H1 (cell line): Measurements from ENCODE around the gene CHST9. TPM values are rescaled to one million over a fixed set of nuclear protein-coding genes. Genes with fewer than 3 reads are reported as not detected.

Experiments
- CTCF ChIA-PET: fragments of 300-600 bp; sonication (Branson Sonifier 250); formaldehyde crosslinking; loops from one replicate; lab custom pipeline; 2021; ENCODE audit not compliant: partially characterized antibody; lab: Charles Lee
- POLR2A ChIA-PET: fragments of 300-600 bp; sonication (Branson Sonifier 250); formaldehyde crosslinking; loops from one replicate; lab custom pipeline; 2021; ENCODE audit warnings: inconsistent platforms; ENCODE audit not compliant: partially characterized antibody; lab: Charles Lee
- DNase-seq, 2 experiments: peaks; one replicate each; pipeline versions ENCODE4 v3.0.0 to v3.0.0-alpha.2; 2010 to 2022; ENCODE audit warnings: low spot score in 2 of 2, low read depth in 1 of 2, mixed read lengths in 1 of 2
- FAIRE-seq: peaks from 2 replicates; lab custom pipeline; 2011; peaks lifted over from hg19 to GRCh38; lab: Jason Lieb, UNC
- H2AFZ ChIP-seq: 2 replicates; pipeline ENCODE4 v1.8.1; 2012; ENCODE audit warnings: low read length, inconsistent platforms
- H2AK5ac ChIP-seq: 2 replicates; pipeline ENCODE4 v1.6.1; 2013; ENCODE audit warnings: low read depth, low read length
- H2BK120ac ChIP-seq: replicated peaks from 2 replicates; pipeline ENCODE3; 2013; ENCODE audit warnings: low read depth, low read length, inconsistent platforms
- H2BK12ac ChIP-seq: 2 replicates; pipeline ENCODE4 v1.6.1; 2013; ENCODE audit warnings: low read depth, low read length
- H2BK15ac ChIP-seq: 2 replicates; pipeline ENCODE4 v1.6.1; 2013; ENCODE audit warnings: low read length
- H2BK20ac ChIP-seq: 2 replicates; pipeline ENCODE4 v1.6.1; 2013; ENCODE audit warnings: low read length
- H2BK5ac ChIP-seq: 2 replicates; pipeline ENCODE4 v1.6.1; 2013; ENCODE audit warnings: low read depth, low read length
- H3K14ac ChIP-seq: 2 replicates; pipeline ENCODE4 v1.6.1; 2013; ENCODE audit warnings: inconsistent platforms; ENCODE audit not compliant: insufficient read length
- H3K18ac ChIP-seq: 2 replicates; pipeline ENCODE4 v1.6.1; 2013; ENCODE audit warnings: low read length; ENCODE audit errors: extremely low read depth
- H3K23ac ChIP-seq: 2 replicates; pipeline ENCODE4 v1.6.1; 2013; ENCODE audit warnings: inconsistent platforms; ENCODE audit not compliant: insufficient read length
- H3K23me2 ChIP-seq: 2 replicates; pipeline ENCODE4 v1.6.1; 2013; ENCODE audit warnings: low read depth, low read length
- H3K27ac ChIP-seq: 2 replicates; pipeline ENCODE4 v1.6.1; 2011; ENCODE audit warnings: low read depth, low read length, inconsistent platforms
- H3K27me3 ChIP-seq, 4 experiments: replicated peaks in 1 of 4; 1 replicate in 1 of 4; 2 replicates in 3 of 4; pipeline versions ENCODE4 v1.6.1 to v1.8.1; 2011 to 2013; ENCODE audit warnings: low read length in 3 of 4, mild to moderate bottlenecking in 3 of 4, inconsistent platforms in 2 of 4, mixed read lengths in 2 of 4, moderate library complexity in 1 of 4; ENCODE audit not compliant: control insufficient read depth in 3 of 4, insufficient read depth in 3 of 4; ENCODE audit errors: extremely low read depth in 1 of 4
- H3K36me3 ChIP-seq, 4 experiments: 2 replicates each; pipeline versions ENCODE4 v1.6.1 to v1.8.1; 2011 to 2013; ENCODE audit warnings: mild to moderate bottlenecking in 4 of 4, low read length in 3 of 4, moderate library complexity in 2 of 4, control low read depth in 1 of 4, inconsistent platforms in 1 of 4; ENCODE audit not compliant: insufficient read depth in 4 of 4, control insufficient read depth in 2 of 4
- H3K4ac ChIP-seq: replicated peaks from 2 replicates; pipeline ENCODE3; 2013; ENCODE audit warnings: low read length, low read depth, mixed read lengths, inconsistent platforms; ENCODE audit not compliant: insufficient read length
- H3K4me1 ChIP-seq, 4 experiments: replicated peaks in 1 of 4; 1 replicate in 1 of 4; 2 replicates in 3 of 4; pipeline versions ENCODE4 v1.6.1 to v1.8.1; 2011 to 2013; ENCODE audit warnings: low read length in 3 of 4, inconsistent platforms in 2 of 4, mixed read lengths in 1 of 4; ENCODE audit not compliant: insufficient read depth in 4 of 4, control insufficient read depth in 3 of 4
- H3K4me2 ChIP-seq, 2 experiments: 2 replicates each; pipeline versions ENCODE4 v1.6.1 to v1.8.1; 2011 to 2013; ENCODE audit warnings: low read depth in 2 of 2, low read length in 2 of 2, control low read depth in 1 of 2, inconsistent platforms in 1 of 2, mild to moderate bottlenecking in 1 of 2; ENCODE audit not compliant: insufficient read depth in 1 of 2
- H3K4me3 ChIP-seq, 4 experiments: fragments of 200-600, 300-600 bp in 1 of 4; sonication (generic), shearing (Covaris generic), sonication (Bioruptor Twin) in 1 of 4; 2 replicates each; pipeline versions ENCODE4 v1.5.1 to v1.8.1; 2011 to 2016; ENCODE audit warnings: low read length in 4 of 4, low read depth in 3 of 4, control low read depth in 2 of 4, inconsistent platforms in 2 of 4, mild to moderate bottlenecking in 2 of 4, mixed read lengths in 1 of 4, moderate library complexity in 1 of 4; ENCODE audit not compliant: insufficient read depth in 2 of 4; ENCODE audit errors: extremely low read depth in 1 of 4
- H3K56ac ChIP-seq: replicated peaks from 2 replicates; pipeline ENCODE3; 2013; ENCODE audit warnings: low read depth, mild to moderate bottlenecking, mixed read lengths, low read length, inconsistent platforms; ENCODE audit not compliant: insufficient read length
- H3K79me1 ChIP-seq: 2 replicates; pipeline ENCODE4 v1.6.1; 2013; ENCODE audit warnings: low read depth, low read length, control low read depth
- H3K79me2 ChIP-seq, 2 experiments: 2 replicates each; pipeline versions ENCODE4 v1.6.1 to v1.8.1; 2012 to 2013; ENCODE audit warnings: low read length in 2 of 2, mild to moderate bottlenecking in 2 of 2, inconsistent platforms in 1 of 2; ENCODE audit not compliant: insufficient read depth in 2 of 2, control insufficient read depth in 1 of 2
- H3K9ac ChIP-seq, 4 experiments: replicated peaks in 1 of 4; 1 replicate in 1 of 4; 2 replicates in 3 of 4; pipeline versions ENCODE4 v1.6.1 to v1.8.1; 2011 to 2013; ENCODE audit warnings: low read depth in 3 of 4, low read length in 3 of 4, control low read depth in 2 of 4, mild to moderate bottlenecking in 2 of 4, moderate library complexity in 2 of 4, inconsistent platforms in 1 of 4; ENCODE audit errors: extremely low read depth in 1 of 4
- H3K9me3 ChIP-seq, 2 experiments: 2 replicates each; pipeline versions ENCODE4 v1.6.1 to v1.8.1; 2012 to 2013; ENCODE audit warnings: mild to moderate bottlenecking in 2 of 2, moderate library complexity in 2 of 2, control low read depth in 1 of 2, inconsistent platforms in 1 of 2, low read depth in 1 of 2, low read length in 1 of 2, mixed read lengths in 1 of 2; ENCODE audit not compliant: insufficient read depth in 2 of 2
- H4K20me1 ChIP-seq, 2 experiments: replicated peaks in 1 of 2; 2 replicates each; pipeline versions ENCODE3 to v1.8.1; 2011 to 2013; ENCODE audit warnings: inconsistent platforms in 2 of 2, low read length in 2 of 2, mild to moderate bottlenecking in 1 of 2; ENCODE audit not compliant: insufficient read depth in 2 of 2, control insufficient read depth in 1 of 2
- H4K5ac ChIP-seq: 2 replicates; pipeline ENCODE4 v1.6.1; 2013; ENCODE audit warnings: low read length, low read depth, mixed read lengths, inconsistent platforms; ENCODE audit not compliant: insufficient read length
- H4K8ac ChIP-seq: 2 replicates; pipeline ENCODE4 v1.8.0; 2013; ENCODE audit warnings: mild to moderate bottlenecking, moderate library complexity, low read length, inconsistent platforms; ENCODE audit not compliant: insufficient read depth; ENCODE audit errors: extremely low read depth
- H4K91ac ChIP-seq: replicated peaks from 2 replicates; pipeline ENCODE3; 2013; ENCODE audit warnings: low read length, mixed read lengths, inconsistent platforms; ENCODE audit not compliant: insufficient read length
- BACH1 ChIP-seq: IDR thresholded peaks from 2 replicates; pipeline ENCODE4 v1.6.1; 2012; ENCODE audit warnings: low read length, improper control_type of control experiment
- BCL11A ChIP-seq, 2 experiments: IDR thresholded peaks; one replicate each; pipeline ENCODE4 v1.6.1; 2011; ENCODE audit warnings: low read depth in 2 of 2, low read length in 2 of 2, mild to moderate bottlenecking in 2 of 2
- CREB1 ChIP-seq: IDR thresholded peaks from 2 replicates; pipeline ENCODE4 v1.6.1; 2012; ENCODE audit warnings: inconsistent platforms
- JUND ChIP-seq: IDR thresholded peaks from 2 replicates; pipeline ENCODE4 v1.6.1; 2011; ENCODE audit warnings: mild to moderate bottlenecking, improper control_type of control experiment, low read length
- KDM1A ChIP-seq: fragments of 200-600, 300-600 bp; sonication (generic); IDR thresholded peaks from 2 replicates; pipeline ENCODE4 v1.7.1; 2016; ENCODE audit warnings: mild to moderate bottlenecking, low read length, borderline replicate concordance
- KDM5A ChIP-seq: fragments of 200-600 bp; IDR thresholded peaks from 2 replicates; pipeline ENCODE4 v1.7.1; 2012; ENCODE audit warnings: mild to moderate bottlenecking, low read length, inconsistent platforms, mixed read lengths
- NANOG ChIP-seq: IDR thresholded peaks from 2 replicates; pipeline ENCODE4 v1.6.1; 2011; ENCODE audit warnings: low read length, low read depth, mild to moderate bottlenecking, inconsistent platforms; ENCODE audit not compliant: insufficient read depth, poor library complexity, severe bottlenecking
- POU5F1 ChIP-seq: IDR thresholded peaks from 2 replicates; pipeline ENCODE4 v1.6.1; 2011; ENCODE audit warnings: low read depth, mild to moderate bottlenecking, low read length, moderate library complexity
- RAD21 ChIP-seq, 2 experiments: IDR thresholded peaks in 1 of 2; conservative IDR thresholded peaks in 1 of 2; 2 replicates each; pipeline ENCODE4 v1.6.1; 2011; ENCODE audit warnings: low read depth in 2 of 2, low read length in 2 of 2, improper control_type of control experiment in 1 of 2, inconsistent platforms in 1 of 2, mild to moderate bottlenecking in 1 of 2, moderate library complexity in 1 of 2
- RFX5 ChIP-seq: IDR thresholded peaks from 2 replicates; pipeline ENCODE4 v1.6.1; 2011; ENCODE audit warnings: low read depth, low read length, improper control_type of control experiment, borderline replicate concordance
- SIRT6 ChIP-seq: IDR thresholded peaks from one replicate; pipeline ENCODE4 v1.7.1; 2012; ENCODE audit warnings: low read length, inconsistent platforms
- SP1 ChIP-seq: IDR thresholded peaks from 2 replicates; pipeline ENCODE4 v1.6.1; 2011; ENCODE audit warnings: low read depth, low read length
- TAF1 ChIP-seq: IDR thresholded peaks from 2 replicates; pipeline ENCODE4 v1.6.1; 2011; ENCODE audit warnings: mild to moderate bottlenecking, low read depth, low read length
- TBP ChIP-seq: IDR thresholded peaks from 2 replicates; pipeline ENCODE4 v1.6.1; 2011; ENCODE audit warnings: low read depth, low read length, improper control_type of control experiment
- YY1 ChIP-seq: IDR thresholded peaks from 2 replicates; pipeline ENCODE4 v1.6.1; 2011; ENCODE audit warnings: low read depth, mild to moderate bottlenecking, low read length
- WGBS, 2 experiments: shearing (Covaris generic) in 1 of 2; methylation state at CpG; one replicate each; pipeline versions ENCODE4 v1.1.6 to v1.1.7; 2013 to 2015; ENCODE audit warnings: low lambda C conversion rate in 2 of 2, mixed read lengths in 2 of 2, inconsistent platforms in 1 of 2, low coverage in 1 of 2, missing lambda C conversion rate in 1 of 2; ENCODE audit not compliant: insufficient replicate concordance in 2 of 2, insufficient coverage in 1 of 2, insufficient read length in 1 of 2; ENCODE audit errors: extremely low coverage in 1 of 2, missing lambda C conversion rate in 1 of 2; 5-methylcytosine and 5-hydroxymethylcytosine counted together
- polyA plus RNA-seq, 7 experiments: library from polyadenylated mRNA; depleted of rRNA in 3 of 7; stranded (reverse) in 5 of 7; unstranded in 2 of 7; fragments of >200 nt in 5 of 7; fragments of 200-250 nt in 2 of 7; gene quantifications; 1 replicate in 5 of 7; 2 replicates in 1 of 7; 4 replicates in 1 of 7; pipeline versions ENCODE4 v1.2.1 to v1.2.3, GENCODE V29; 2011 to 2013; ENCODE audit warnings: missing spikeins in 2 of 7, mixed read lengths in 2 of 7
- total RNA-seq: library from RNA; stranded (reverse); fragmentation: NEBNext Ultra II Directional; extraction: Animal tissue kit (Norgen Biotek cat#: 25700); gene quantifications from 2 replicates; pipeline ENCODE4 v1.2.1, GENCODE V29; 2021

The CHST9 gene
- total and polyA plus RNA-seq, 2 of the 8 experiments (the other 6 are each of a cell fraction or from before 2014, with no cell fraction given), result 3.2 to 24.3 TPM

DNA sequence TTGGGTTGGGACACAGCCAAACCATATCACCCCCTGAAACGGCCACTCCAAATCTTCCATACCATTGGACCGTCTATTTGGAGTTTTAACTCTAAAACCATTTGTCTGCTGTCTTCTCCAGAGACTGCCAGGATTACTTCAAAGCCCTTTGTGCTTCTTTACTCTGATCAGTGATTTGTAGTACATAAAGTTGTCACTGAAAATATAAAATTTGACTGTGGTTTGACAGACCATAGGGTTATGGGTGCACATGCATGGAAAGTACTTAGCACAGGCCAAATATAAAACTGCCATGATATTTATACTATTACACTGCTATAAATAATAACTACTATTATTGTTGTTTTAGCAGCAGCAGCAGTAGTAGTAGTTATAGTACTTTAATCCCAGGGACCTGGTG lies 265.9 kb downstream of the CHST9 start:
- H2AK5ac ChIP-seq, result no peak overlapping the region
- H3K56ac ChIP-seq, result no peak overlapping the region
- no peaks in the 10 kb centered on the region; a peak in 1 of 8 replicates for H3K36me3 ChIP-seq
- no peak overlapping the region for H2BK120ac ChIP-seq
- H3K4me2 ChIP-seq, result no peak overlapping the region
- H4K5ac ChIP-seq, result no peak overlapping the region
- no peak overlapping the region for H2BK20ac ChIP-seq
- H3K18ac ChIP-seq, result no peak overlapping the region
- no peaks in the 10 kb centered on the region for H3K27me3 ChIP-seq
- H4K8ac ChIP-seq, result no peak overlapping the region
- FAIRE-seq, result no peak
- H3K14ac ChIP-seq, result no peak overlapping the region
- H3K4ac ChIP-seq, result no peak overlapping the region
- no peaks in the 10 kb centered on the region for H3K79me1 ChIP-seq
- no peak for TF ChIP-seq KDM1A
- TF ChIP-seq NANOG, result no peak
- TF ChIP-seq CREB1, result no peak
- TF ChIP-seq BCL11A (IDR thresholded peaks at IDR 0.05; ENCODE audit: low read depth in 2 of 2, low read length in 2 of 2), result no peak
- TF ChIP-seq POU5F1, result no peak
- no peak for TF ChIP-seq RFX5
- no peak for TF ChIP-seq KDM5A
- no peak for TF ChIP-seq RAD21 (IDR thresholded peaks at IDR 0.05 in 1 of 2, conservative IDR thresholded peaks at IDR 0.05 in 1 of 2; ENCODE audit: low read depth in 2 of 2, low read length in 2 of 2)
- TF ChIP-seq SP1, result no peak
- no peak for TF ChIP-seq TAF1
- no peak for TF ChIP-seq TBP
- TF ChIP-seq YY1, result no peak
- no peak for TF ChIP-seq SIRT6
- no peak for TF ChIP-seq JUND
- TF ChIP-seq BACH1, result no peak
- no peaks in the 10 kb centered on the region for H4K20me1 ChIP-seq
- H3K23ac ChIP-seq, result no peak overlapping the region
- no peak overlapping the region for H2AFZ ChIP-seq
- no peak overlapping the region for H4K91ac ChIP-seq
- H3K9ac ChIP-seq, result no peak overlapping the region
- no peak for DNase-seq
- H3K9me3 ChIP-seq, result peaks cover 0 to 11% of the 10 kb centered on the region in 2 experiments; a peak in 2 of 4 replicates
- no peak overlapping the region for H3K27ac ChIP-seq
- no peak overlapping the region for H2BK5ac ChIP-seq
- H3K79me2 ChIP-seq, result no peaks in the 10 kb centered on the region
- H2BK15ac ChIP-seq, result no peak overlapping the region
- no peak overlapping the region for H3K4me3 ChIP-seq
- H3K23me2 ChIP-seq, result no peaks in the 10 kb centered on the region
- 86% methylated on average over 2 of the region's 2 CpGs; no CpG with 5 or more reads in 1 of the 2 experiments for WGBS, 2 experiments
- ChIA-PET CTCF (interaction anchor here (0.5 kb wide), 1 partner anchor 39 kb away, joined by 3 read pairs; no protein-coding TSS in a partner anchor), POLR2A (no interaction called here)
- no peak overlapping the region for H2BK12ac ChIP-seq
- H3K4me1 ChIP-seq, result no peaks in the 10 kb centered on the region
